Stimulated activated CD4-positive, alpha-beta T cell treated with anti-CD3 and anti-CD28 coated beads, Interleukin-2, amount 100 ng/mL, for 48 hours (primary cell): ENCODE measurements around the gene FAHD1.
A peak's percentile ranks its signal among the peaks of the same experiment; 100 is the strongest.
"Not testable (repeated sequence)": the region's sequence is repeated elsewhere in the genome, so short reads cannot be mapped to it uniquely, and the experiment has no call there.

Source experiments
- DNase-seq, 2 donors: peaks; one replicate each; pipeline ENCODE4 v3.0.0-alpha.2; 2020

Gene FAHD1

GRCh38 chr16:1790261-1790610, 36.8 kb upstream of the FAHD1 start:
- no peak for DNase-seq

GRCh38 chr16:1790611-1791255, 36.3 kb upstream of the FAHD1 start:
- no peak for DNase-seq

- DNase-seq = no peak
Measured at GRCh38 chr16:1791256-1791942, 35.6 kb upstream of the FAHD1 start.

- no peak for DNase-seq
Measured at GRCh38 chr16:1791943-1792812, 34.8 kb upstream of the FAHD1 start.

GRCh38 chr16:1792836-1793577, 34.0 kb upstream of the FAHD1 start:
- DNase-seq = no peak

- DNase-seq = no peak
Measured at GRCh38 chr16:1793578-1794220, 33.3 kb upstream of the FAHD1 start, which contains the start of gene IGFALS. TSS of gene IGFALS (minus strand) at chr16:1793705. CDS start at chr16:1793652, 53 bp downstream.

GRCh38 chr16:1794221-1794871, 32.7 kb upstream of the FAHD1 start:
- no peak for DNase-seq

- DNase-seq = no peak
Measured at GRCh38 chr16:1794908-1795666, 31.9 kb upstream of the FAHD1 start.

GRCh38 chr16:1799263-1799662, 27.7 kb upstream of the FAHD1 start:
- DNase-seq = not testable (repeated sequence)

GRCh38 chr16:1800701-1801100, 26.3 kb upstream of the FAHD1 start:
- no peak for DNase-seq

GRCh38 chr16:1807626-1808025, 19.4 kb upstream of the FAHD1 start:
- no peak for DNase-seq

GRCh38 chr16:1808691-1809090, 18.3 kb upstream of the FAHD1 start:
- DNase-seq = no peak

- no peak for DNase-seq
Measured at GRCh38 chr16:1809281-1809801, 17.7 kb upstream of the FAHD1 start.

- no peak for DNase-seq
Measured at GRCh38 chr16:1810106-1810505, 16.9 kb upstream of the FAHD1 start.

- DNase-seq = no peak
Measured at GRCh38 chr16:1810536-1810935, 16.5 kb upstream of the FAHD1 start.

- peak; percentile 43 to 54 for DNase-seq
Measured at GRCh38 chr16:1812732-1813163, 14.3 kb upstream of the FAHD1 start.

- DNase-seq = no peak
Measured at GRCh38 chr16:1815461-1815860, 11.5 kb upstream of the FAHD1 start.

GRCh38 chr16:1816396-1817275, 10.4 kb upstream of the FAHD1 start:
- no peak for DNase-seq

GRCh38 chr16:1817276-1817589, 9.8 kb upstream of the FAHD1 start:
- no peak for DNase-seq

GRCh38 chr16:1817716-1818115, 9.3 kb upstream of the FAHD1 start:
- no peak for DNase-seq
